Measurements from ENCODE around the gene UNC5A. TPM values are rescaled to one million over a fixed set of nuclear protein-coding genes. Genes with fewer than 3 reads are reported as not detected.

UNC5A gene
- total RNA-seq, 1 experiment from 2014 or later: 0.13 TPM

DNA sequence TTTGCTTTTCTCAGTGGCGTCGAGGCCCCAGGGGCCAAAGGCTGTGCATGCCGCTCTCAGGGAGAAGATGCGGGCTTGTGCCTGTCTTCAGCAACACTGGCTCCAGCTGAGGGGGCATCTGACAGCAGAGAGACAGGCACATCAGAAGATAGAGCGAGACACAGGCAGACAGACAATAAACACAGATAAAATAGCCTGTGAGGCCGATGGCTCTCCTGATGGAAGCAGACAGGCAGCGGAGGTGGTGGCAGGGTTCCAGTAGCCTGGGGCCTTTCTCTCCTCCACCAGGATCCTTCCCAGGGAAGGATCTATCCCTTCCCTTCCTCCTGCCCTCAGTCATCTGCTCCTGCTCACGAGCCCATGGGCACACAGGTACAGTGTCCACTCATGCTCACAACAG, 16.6 kb upstream of the UNC5A start:
- no peak overlapping the region for H3K4me3 ChIP-seq (ENCODE audit: low read depth in 2 of 2, low read length in 2 of 2)
- ChIA-PET CTCF (no interaction called here), POLR2A (no interaction called here)
- no TSS peak for BruUV-seq (replicated peaks)
- in situ Hi-C loops (cut with HindIII; ENCODE audit: low pct_unique_long_range_greater_than_20kb, low sequenced_read_pairs) (no loop called here), intact Hi-C loops (cut with micrococcal nuclease; ENCODE audit: unreplicated experiment) (no loop called here)
- peaks cover 5% of the 10 kb centered on the region; the same call in 1 of the 2 replicates for H3K27me3 ChIP-seq (ENCODE audit: control insufficient read depth, insufficient read depth, low read length)
- no peaks in the 10 kb centered on the region; the same call in 1 of the 2 replicates for H3K4me1 ChIP-seq (ENCODE audit: control insufficient read depth, insufficient read depth, low read length)
- DNase-seq (ENCODE audit: low read depth, low spot score) (no peak), ATAC-seq (0 out of 2 replicates have a peak, but pooled peaks have one; percentile 9)
- H3K36me3 ChIP-seq (ENCODE audit: control insufficient read depth, insufficient read depth, low read length): no peaks in the 10 kb centered on the region
- no peaks in the 10 kb centered on the region for H3K9me3 ChIP-seq (ENCODE audit: control insufficient read depth, insufficient read depth, low read depth, low read length)
- no peak for TF ChIP-seq TCF7L2 (IDR thresholded peaks at IDR 0.05; ENCODE audit: low read depth, low read length)
- TF ChIP-seq, protein P1, sequence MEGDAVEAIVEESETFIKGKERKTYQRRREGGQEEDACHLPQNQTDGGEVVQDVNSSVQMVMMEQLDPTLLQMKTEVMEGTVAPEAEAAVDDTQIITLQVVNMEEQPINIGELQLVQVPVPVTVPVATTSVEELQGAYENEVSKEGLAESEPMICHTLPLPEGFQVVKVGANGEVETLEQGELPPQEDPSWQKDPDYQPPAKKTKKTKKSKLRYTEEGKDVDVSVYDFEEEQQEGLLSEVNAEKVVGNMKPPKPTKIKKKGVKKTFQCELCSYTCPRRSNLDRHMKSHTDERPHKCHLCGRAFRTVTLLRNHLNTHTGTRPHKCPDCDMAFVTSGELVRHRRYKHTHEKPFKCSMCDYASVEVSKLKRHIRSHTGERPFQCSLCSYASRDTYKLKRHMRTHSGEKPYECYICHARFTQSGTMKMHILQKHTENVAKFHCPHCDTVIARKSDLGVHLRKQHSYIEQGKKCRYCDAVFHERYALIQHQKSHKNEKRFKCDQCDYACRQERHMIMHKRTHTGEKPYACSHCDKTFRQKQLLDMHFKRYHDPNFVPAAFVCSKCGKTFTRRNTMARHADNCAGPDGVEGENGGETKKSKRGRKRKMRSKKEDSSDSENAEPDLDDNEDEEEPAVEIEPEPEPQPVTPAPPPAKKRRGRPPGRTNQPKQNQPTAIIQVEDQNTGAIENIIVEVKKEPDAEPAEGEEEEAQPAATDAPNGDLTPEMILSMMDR (IDR thresholded peaks at IDR 0.05): no peak
- no peak for TF ChIP-seq POLR2AphosphoS5 (IDR thresholded peaks at IDR 0.05; ENCODE audit: low read depth, low read length)
- TF ChIP-seq, protein P2, sequence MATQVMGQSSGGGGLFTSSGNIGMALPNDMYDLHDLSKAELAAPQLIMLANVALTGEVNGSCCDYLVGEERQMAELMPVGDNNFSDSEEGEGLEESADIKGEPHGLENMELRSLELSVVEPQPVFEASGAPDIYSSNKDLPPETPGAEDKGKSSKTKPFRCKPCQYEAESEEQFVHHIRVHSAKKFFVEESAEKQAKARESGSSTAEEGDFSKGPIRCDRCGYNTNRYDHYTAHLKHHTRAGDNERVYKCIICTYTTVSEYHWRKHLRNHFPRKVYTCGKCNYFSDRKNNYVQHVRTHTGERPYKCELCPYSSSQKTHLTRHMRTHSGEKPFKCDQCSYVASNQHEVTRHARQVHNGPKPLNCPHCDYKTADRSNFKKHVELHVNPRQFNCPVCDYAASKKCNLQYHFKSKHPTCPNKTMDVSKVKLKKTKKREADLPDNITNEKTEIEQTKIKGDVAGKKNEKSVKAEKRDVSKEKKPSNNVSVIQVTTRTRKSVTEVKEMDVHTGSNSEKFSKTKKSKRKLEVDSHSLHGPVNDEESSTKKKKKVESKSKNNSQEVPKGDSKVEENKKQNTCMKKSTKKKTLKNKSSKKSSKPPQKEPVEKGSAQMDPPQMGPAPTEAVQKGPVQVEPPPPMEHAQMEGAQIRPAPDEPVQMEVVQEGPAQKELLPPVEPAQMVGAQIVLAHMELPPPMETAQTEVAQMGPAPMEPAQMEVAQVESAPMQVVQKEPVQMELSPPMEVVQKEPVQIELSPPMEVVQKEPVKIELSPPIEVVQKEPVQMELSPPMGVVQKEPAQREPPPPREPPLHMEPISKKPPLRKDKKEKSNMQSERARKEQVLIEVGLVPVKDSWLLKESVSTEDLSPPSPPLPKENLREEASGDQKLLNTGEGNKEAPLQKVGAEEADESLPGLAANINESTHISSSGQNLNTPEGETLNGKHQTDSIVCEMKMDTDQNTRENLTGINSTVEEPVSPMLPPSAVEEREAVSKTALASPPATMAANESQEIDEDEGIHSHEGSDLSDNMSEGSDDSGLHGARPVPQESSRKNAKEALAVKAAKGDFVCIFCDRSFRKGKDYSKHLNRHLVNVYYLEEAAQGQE (IDR thresholded peaks at IDR 0.05; ENCODE audit: insufficient read depth in 1 of 2, low read depth in 2 of 2, low read length in 1 of 2): no peak
- TF ChIP-seq SIN3A (IDR thresholded peaks at IDR 0.05; ENCODE audit: borderline replicate concordance, insufficient read depth, low read depth, low read length): no peak
- H3K27ac ChIP-seq (ENCODE audit: low read length): no peak overlapping the region

GRCh38 chr5:176794509-176794908, 15.8 kb upstream of the UNC5A start:
- ChIA-PET CTCF (no interaction called here), POLR2A (no interaction called here)
- Histone ChIP-seq H3K27ac (ENCODE audit: low read length) (no peak overlapping the region), H3K9me3 (ENCODE audit: control insufficient read depth, insufficient read depth, low read depth, low read length) (no peaks in the 10 kb centered on the region), H3K27me3 (ENCODE audit: control insufficient read depth, insufficient read depth, low read length) (peaks cover 5% of the 10 kb centered on the region; the same call in 1 of the 2 replicates), H3K36me3 (ENCODE audit: control insufficient read depth, insufficient read depth, low read length) (no peaks in the 10 kb centered on the region), H3K4me3 (ENCODE audit: low read depth in 2 of 2, low read length in 2 of 2) (no peak overlapping the region), H3K4me1 (ENCODE audit: control insufficient read depth, insufficient read depth, low read length) (no peaks in the 10 kb centered on the region; the same call in 1 of the 2 replicates)
- in situ Hi-C loops (cut with HindIII; ENCODE audit: low pct_unique_long_range_greater_than_20kb, low sequenced_read_pairs): no loop called here
- TF ChIP-seq SIN3A (IDR thresholded peaks at IDR 0.05; ENCODE audit: borderline replicate concordance, insufficient read depth, low read depth, low read length) (no peak), POLR2AphosphoS5 (IDR thresholded peaks at IDR 0.05; ENCODE audit: low read depth, low read length) (no peak), TCF7L2 (IDR thresholded peaks at IDR 0.05; ENCODE audit: low read depth, low read length) (no peak)
- TF ChIP-seq, protein P2 (IDR thresholded peaks at IDR 0.05; ENCODE audit: insufficient read depth in 1 of 2, low read depth in 2 of 2, low read length in 1 of 2): no peak
- TF ChIP-seq, protein P1 (IDR thresholded peaks at IDR 0.05): no peak
- DNase-seq (ENCODE audit: low read depth, low spot score): no peak
- intact Hi-C loops (cut with micrococcal nuclease; ENCODE audit: unreplicated experiment): no loop called here
- BruUV-seq (replicated peaks): no TSS peak
- no peak for ATAC-seq
